OCI-LY7 (cell line): ENCODE data around the gene RCC1. TPM values are rescaled to one million over a fixed set of nuclear protein-coding genes. Genes with fewer than 3 reads are reported as not detected.

Experiments
- small RNA-seq: library from RNA; depleted of rRNA; stranded (forward); fragments of <200 nt; gene quantifications from one replicate; pipeline ENCODE3, GENCODE V24; 2014
- total RNA-seq, 2 experiments: library from RNA; depleted of rRNA in 1 of 2; stranded (reverse); fragments of >200 nt in 1 of 2; shearing (Covaris generic) in 1 of 2; gene quantifications; 2 replicates each; pipeline ENCODE4 v1.2.3, GENCODE V29; 2014 to 2022

RCC1 gene
- total RNA-seq, 2 experiments from 2014 or later: 87.6 to 108 TPM

Small RNAs within 50 kb of the gene (small RNA-seq; reads per million reads assigned to genes)
- gene RNU6ATAC27P: 0.16 reads per million
- gene SNORA16A: not detected
- gene SNORA44: not detected
- not detected for gene SNORA61
- not detected for gene SNORA73A
- 21.8 reads per million, percentile 97 among the genes with 10 or more reads in this experiment for gene SNORA73B
- gene SNORD99: 17,963 reads per million, percentile 100 among the genes with 10 or more reads in this experiment

Other genes with a start within 250 kb of the RCC1 start
- gene SESN2, start 246.5 kb upstream of the RCC1 start, total RNA-seq (2014; rRNA removed; shearing (Covaris generic)): 18.3 and 22.8 TPM in 2 replicates
- gene SESN2, start 246.5 kb upstream of the RCC1 start, total RNA-seq (2022): 37.6 and 41.2 TPM in 2 replicates
- gene MED18, start 177.0 kb upstream of the RCC1 start, total RNA-seq (2014; rRNA removed; shearing (Covaris generic)): 25.9 and 26.9 TPM in 2 replicates
- 20.5 and 26.5 TPM in 2 replicates for gene MED18, start 177.0 kb upstream of the RCC1 start, total RNA-seq (2022)
- 16.7 and 17.8 TPM in 2 replicates for gene PHACTR4, start 136.3 kb upstream of the RCC1 start, total RNA-seq (2014; rRNA removed; shearing (Covaris generic))
- 44.9 and 47.3 TPM in 2 replicates for gene PHACTR4, start 136.3 kb upstream of the RCC1 start, total RNA-seq (2022)
- 30.6 and 39.6 TPM in 2 replicates for gene TRNAU1AP, start 47.0 kb downstream of the RCC1 start, total RNA-seq (2014; rRNA removed; shearing (Covaris generic))
- gene TRNAU1AP, start 47.0 kb downstream of the RCC1 start, total RNA-seq (2022): 41.8 and 47.7 TPM in 2 replicates
- not detected in 2 replicates for gene RAB42, start 86.2 kb downstream of the RCC1 start, total RNA-seq (2014; rRNA removed; shearing (Covaris generic))
- gene RAB42, start 86.2 kb downstream of the RCC1 start, total RNA-seq (2022): not detected in 2 replicates
- 30.1 and 31.0 TPM in 2 replicates for gene TAF12, start 137.0 kb downstream of the RCC1 start, total RNA-seq (2014; rRNA removed; shearing (Covaris generic))
- gene TAF12, start 137.0 kb downstream of the RCC1 start, total RNA-seq (2022): 32.4 and 34.9 TPM in 2 replicates
- not detected in 2 replicates for gene RNU11, start 142.6 kb downstream of the RCC1 start, total RNA-seq (2014; rRNA removed; shearing (Covaris generic))
- gene RNU11, start 142.6 kb downstream of the RCC1 start, total RNA-seq (2022): not detected in 2 replicates
- 12.5 and 13.0 TPM in 2 replicates for gene GMEB1, start 162.7 kb downstream of the RCC1 start, total RNA-seq (2014; rRNA removed; shearing (Covaris generic))
- 22.5 and 25.9 TPM in 2 replicates for gene GMEB1, start 162.7 kb downstream of the RCC1 start, total RNA-seq (2022)
- 46.6 and 57.9 TPM in 2 replicates for gene YTHDF2, start 230.9 kb downstream of the RCC1 start, total RNA-seq (2014; rRNA removed; shearing (Covaris generic))
- 82.6 and 83.6 TPM in 2 replicates for gene YTHDF2, start 230.9 kb downstream of the RCC1 start, total RNA-seq (2022)